GM13976 (cell line): ENCODE measurements around the gene AMBP.

Experiments used
- DNase-seq: peaks from one replicate; pipeline ENCODE4 v3.0.0; 2012; ENCODE audit warnings: low spot score
- in situ Hi-C: fragments of 300-500 bp; cut with MboI; formaldehyde crosslinking; loops from one replicate; pipeline ENCODE4 v1.12.0; 2022; ENCODE audit warnings: low sequenced_read_pairs, mixed read lengths, inconsistent platforms; ENCODE audit not compliant: unreplicated experiment
- TF ChIP-seq, protein P1 (sequence below): IDR thresholded peaks from 2 replicates; pipeline ENCODE4 v1.5.1; 2012; ENCODE audit warnings: borderline replicate concordance, mild to moderate bottlenecking; ENCODE audit not compliant: insufficient read depth; ENCODE audit errors: extremely low read depth, missing control alignments, control extremely low read depth

The AMBP gene

DNA sequence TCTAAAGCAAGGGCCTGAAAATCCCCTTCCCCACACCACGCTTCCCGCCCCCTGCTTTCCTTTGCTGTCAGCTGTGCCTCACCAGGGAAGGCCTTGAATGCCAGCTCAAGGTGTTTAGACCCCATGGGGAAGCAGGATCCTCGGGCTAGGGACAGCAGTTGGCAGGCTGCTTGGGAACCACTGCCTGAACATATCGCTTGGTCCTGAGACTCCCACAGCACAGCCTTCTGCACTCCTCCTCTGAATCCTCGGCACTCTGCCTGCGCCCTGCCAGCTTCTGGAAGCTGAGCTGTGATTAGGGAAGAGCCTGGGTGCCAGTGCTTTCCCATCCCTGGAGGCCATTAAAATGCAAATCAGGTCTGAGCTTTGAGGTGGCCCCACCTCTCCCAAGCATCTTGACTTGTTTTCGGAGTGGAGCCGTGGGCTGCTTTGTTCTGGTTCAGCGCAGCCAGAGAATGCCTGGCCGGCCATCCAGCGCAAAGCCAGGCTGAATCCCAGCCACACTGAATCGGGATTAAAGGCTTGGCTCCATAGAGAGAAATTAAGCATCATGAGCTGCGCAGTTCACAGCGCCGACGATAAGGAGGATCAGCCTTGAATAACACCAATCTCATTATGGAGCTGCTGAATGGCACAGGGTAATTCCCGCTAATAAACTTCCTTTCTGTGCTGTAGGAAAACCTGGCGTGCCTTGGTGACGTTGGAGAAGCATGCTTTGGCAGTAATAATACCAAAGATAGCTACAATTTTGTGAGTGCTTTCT, 40.0 kb downstream of the AMBP start:
- in situ Hi-C loops = no loop called here
- TF ChIP-seq, protein P1, sequence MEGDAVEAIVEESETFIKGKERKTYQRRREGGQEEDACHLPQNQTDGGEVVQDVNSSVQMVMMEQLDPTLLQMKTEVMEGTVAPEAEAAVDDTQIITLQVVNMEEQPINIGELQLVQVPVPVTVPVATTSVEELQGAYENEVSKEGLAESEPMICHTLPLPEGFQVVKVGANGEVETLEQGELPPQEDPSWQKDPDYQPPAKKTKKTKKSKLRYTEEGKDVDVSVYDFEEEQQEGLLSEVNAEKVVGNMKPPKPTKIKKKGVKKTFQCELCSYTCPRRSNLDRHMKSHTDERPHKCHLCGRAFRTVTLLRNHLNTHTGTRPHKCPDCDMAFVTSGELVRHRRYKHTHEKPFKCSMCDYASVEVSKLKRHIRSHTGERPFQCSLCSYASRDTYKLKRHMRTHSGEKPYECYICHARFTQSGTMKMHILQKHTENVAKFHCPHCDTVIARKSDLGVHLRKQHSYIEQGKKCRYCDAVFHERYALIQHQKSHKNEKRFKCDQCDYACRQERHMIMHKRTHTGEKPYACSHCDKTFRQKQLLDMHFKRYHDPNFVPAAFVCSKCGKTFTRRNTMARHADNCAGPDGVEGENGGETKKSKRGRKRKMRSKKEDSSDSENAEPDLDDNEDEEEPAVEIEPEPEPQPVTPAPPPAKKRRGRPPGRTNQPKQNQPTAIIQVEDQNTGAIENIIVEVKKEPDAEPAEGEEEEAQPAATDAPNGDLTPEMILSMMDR = no peak
- DNase-seq = no peak

DNA sequence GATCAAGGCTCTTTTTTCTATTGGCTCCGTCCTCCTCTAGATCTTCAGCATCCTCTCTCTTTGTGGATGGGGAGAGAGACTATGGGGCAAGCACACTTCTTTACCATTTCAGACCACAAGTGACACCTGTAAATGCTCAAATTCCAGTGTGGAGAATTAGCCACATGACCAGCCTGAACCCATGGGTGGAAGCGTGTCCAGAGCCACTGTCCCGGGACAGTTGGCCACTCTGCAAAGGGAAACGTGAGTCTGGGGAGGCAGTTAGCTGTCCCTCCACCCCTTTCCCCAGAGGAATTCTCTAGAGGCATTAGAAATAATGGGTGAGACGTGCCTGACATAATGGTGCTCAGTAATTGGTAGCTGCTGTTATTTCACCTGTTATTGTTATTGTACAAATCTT, 40.9 kb downstream of the AMBP start:
- DNase-seq = peak; percentile 7
- in situ Hi-C loops = no loop called here
- TF ChIP-seq, protein P1 = no peak

DNA sequence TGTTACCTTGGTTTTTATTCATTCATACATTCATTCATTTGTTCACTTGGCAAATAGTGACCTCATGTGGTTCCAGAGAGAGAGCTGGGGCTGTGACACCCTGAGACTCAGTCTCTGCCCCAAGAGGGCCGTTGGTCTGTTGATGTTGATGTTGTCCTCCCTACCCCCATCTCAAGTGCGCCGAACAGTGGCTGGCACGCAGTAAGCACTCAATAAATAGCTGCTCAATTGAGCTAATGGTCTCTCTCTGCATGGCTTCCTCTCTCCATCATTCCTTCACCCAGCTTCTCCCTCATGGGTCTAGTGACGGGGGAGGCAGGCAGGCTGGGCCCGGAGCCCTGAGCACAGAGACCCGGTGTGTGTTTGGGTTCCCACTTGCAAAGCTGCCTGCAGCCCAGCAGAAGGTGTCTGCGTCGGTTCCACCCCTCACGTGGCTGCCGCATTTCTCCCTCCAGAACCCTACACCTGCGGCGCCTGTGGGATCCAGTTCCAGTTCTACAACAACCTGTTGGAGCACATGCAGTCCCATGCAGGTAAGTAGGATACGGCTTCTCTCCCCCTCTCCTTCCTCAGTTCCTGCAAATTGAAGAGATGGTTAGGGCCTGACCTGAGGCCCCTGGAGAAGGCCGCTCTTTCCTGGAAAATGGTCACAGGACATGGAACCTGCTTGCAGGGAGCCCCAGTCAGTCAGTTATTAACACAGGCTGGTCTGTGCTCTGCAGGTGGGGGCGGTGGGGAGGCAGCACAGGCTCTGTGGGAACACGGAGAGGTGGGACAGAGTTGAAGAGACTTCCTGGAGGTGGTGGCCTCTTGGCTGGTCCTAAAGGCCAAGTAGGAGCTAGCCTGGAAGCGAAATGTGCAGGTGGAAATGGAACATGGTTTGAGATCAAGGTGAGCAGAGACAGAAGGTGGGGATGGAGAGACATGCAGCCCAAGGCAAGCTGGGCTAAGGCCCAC, 42.0 kb downstream of the AMBP start:
- TF ChIP-seq, protein P1 = no peak
- in situ Hi-C loops = no loop called here

DNA sequence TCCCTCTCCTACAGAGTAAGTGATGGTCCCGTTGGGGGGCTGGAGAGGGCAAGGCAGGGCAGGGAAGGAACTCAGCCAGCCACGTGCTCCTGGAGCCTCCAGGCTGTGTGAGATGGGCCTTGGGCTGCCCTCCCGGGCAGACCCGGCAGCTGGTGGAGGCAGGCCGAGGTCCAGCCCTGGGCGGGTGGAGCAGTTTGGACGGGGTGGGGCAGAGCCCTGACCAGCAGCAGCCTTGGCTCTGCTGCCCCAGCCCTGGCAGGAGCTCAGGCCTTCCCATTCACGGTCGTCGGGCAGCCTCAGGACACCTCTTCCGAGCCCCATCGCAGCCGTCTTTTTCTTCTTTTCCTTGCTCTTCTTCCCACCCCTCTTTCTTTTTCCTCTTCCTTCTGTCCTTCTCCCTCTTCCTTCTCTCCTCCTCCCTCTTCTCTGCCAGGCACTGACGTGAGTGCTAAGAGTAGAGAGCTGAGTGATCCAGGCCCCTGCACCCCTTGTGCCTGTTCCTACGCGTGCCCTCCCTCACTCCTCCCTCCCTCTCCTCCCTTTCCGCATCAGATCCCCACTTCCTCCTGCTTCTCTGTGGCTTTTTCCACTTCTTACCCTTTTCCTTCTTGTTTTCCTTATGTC, 42.8 kb downstream of the AMBP start:
- peak; percentile 13 for DNase-seq
- in situ Hi-C loops = no loop called here
- TF ChIP-seq, protein P1 = no peak

More for the DNA sequence above, 42.0 kb downstream of the AMBP start:
- DNase-seq = peak; percentile 8

DNA sequence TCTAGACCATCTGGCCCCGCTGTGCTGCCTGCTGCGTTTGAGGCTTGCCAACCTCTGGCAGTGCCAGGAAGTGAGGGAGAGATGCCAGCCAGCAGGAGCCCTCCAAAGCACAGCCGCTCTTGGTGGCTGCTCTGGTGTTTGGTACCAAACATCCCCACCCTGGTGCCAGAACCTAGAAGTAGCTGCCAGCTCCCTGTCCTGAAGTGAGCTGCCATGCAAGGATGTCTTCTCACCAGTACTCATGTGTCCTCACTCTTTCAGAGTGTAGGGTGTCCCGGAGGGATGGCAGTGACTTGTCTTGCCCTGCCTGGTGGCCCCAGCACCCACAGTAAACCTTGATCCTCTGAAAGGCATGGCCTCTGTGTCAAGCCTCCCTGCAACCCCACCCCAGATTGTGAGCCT, 43.4 kb downstream of the AMBP start:
- peak; percentile 29 for DNase-seq
- in situ Hi-C loops = no loop called here
- TF ChIP-seq, protein P1 = no peak

DNA sequence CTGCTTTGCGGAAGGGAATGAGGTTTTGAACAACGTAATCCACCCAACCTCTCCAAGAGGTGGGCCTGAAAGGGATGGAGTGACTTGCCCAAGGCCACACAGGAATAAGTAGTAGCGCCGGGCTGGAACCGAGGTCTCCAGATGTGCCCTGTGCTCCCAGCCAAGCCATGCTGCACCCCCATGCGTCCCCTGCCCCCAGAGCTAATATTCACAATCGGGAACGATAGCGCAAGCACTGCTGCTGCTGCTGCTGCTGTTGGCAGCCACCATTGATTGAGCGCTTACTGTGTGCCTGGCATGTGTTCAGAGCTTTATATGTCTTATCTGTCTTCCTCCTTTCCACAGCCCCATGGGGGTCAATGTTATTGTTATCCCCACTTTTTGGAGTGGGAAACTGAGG, 43.9 kb downstream of the AMBP start:
- no peak for DNase-seq
- TF ChIP-seq, protein P1 = no peak
- in situ Hi-C loops = no loop called here
